Large intestine (tissue), 3 donors: ENCODE measurements around the gene ARHGAP11A. TPM values are rescaled to one million over a fixed set of nuclear protein-coding genes. Genes with fewer than 3 reads are reported as not detected.

Experiments
- DNase-seq, 2 donors: peaks; one replicate each; pipeline versions ENCODE4 v3.0.0 to v3.0.0-alpha.2; 2013
- H3K27ac ChIP-seq: one replicate; pipeline ENCODE4 v1.5.1; 2013; ENCODE audit warnings: low read length
- H3K27me3 ChIP-seq: 2 replicates; pipeline ENCODE4 v1.6.1; 2013; ENCODE audit warnings: low read length; ENCODE audit not compliant: control insufficient read depth, insufficient read depth
- H3K36me3 ChIP-seq: 2 replicates; pipeline ENCODE4 v1.6.1; 2013; ENCODE audit warnings: low read length; ENCODE audit not compliant: control insufficient read depth, insufficient read depth
- H3K4me1 ChIP-seq: one replicate; pipeline ENCODE4 v1.6.1; 2013; ENCODE audit warnings: low read length; ENCODE audit not compliant: control insufficient read depth, insufficient read depth
- H3K4me3 ChIP-seq: one replicate; pipeline ENCODE4 v1.5.1; 2013; ENCODE audit warnings: low read length
- H3K9me3 ChIP-seq: one replicate; pipeline ENCODE4 v1.6.1; 2013; ENCODE audit warnings: mild to moderate bottlenecking, low read depth, low read length, moderate library complexity; ENCODE audit not compliant: control insufficient read depth
- WGBS: methylation state at CpG from one replicate; pipeline ENCODE4 v1.1.5; 2013; ENCODE audit warnings: low lambda C conversion rate; ENCODE audit not compliant: insufficient coverage; 5-methylcytosine and 5-hydroxymethylcytosine counted together
- polyA plus RNA-seq: library from polyadenylated mRNA; unstranded; fragments of 120-200 nt; gene quantifications from one replicate; pipeline ENCODE4 v1.2.1, GENCODE V29; 2013

Gene ARHGAP11A
- polyA plus RNA-seq, 1 donor = 15.3 TPM

DNA sequence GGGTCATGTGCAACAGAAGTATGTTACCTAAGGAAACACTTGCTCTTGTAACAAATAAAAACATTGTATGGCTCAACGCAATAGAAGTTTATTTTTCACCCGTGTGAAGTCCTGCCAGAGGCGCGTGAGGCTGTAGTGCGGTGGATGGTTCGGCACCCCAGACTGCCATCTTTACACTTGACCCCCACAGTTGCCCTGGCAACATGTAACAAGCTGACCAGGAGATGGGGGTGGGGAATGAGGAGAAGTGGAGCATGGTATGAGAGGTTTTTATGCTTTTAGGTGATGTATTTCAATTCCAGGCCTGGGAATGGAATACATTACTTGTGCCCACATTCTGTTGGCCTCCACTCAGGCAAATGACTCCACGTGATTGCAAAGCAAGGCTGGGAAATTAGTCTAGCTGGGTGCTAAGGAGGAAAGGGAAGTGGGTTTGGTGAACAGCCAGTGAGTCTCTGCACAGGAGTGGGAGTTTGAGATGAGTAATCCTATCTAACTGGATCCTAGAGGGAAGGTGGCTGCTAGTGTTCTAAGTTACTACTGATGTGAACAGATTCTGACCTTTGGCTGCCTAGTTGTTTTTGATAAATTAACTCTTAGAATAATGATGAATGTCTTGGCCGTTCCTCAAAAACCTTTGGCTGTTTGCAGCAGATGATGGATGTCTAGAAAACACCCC, 68.7 kb downstream of the ARHGAP11A start:
- H3K4me3 ChIP-seq = no peak overlapping the region
- H3K9me3 ChIP-seq = no peaks in the 10 kb centered on the region
- no peaks in the 10 kb centered on the region for H3K27me3 ChIP-seq
- H3K27ac ChIP-seq = no peak overlapping the region
- H3K36me3 ChIP-seq = no peaks in the 10 kb centered on the region
- no CpG with 5 or more reads among the region's 8 CpGs for WGBS
- DNase-seq = peak in 1 of 2 donors; percentile 12
- H3K4me1 ChIP-seq = no peaks in the 10 kb centered on the region

DNA sequence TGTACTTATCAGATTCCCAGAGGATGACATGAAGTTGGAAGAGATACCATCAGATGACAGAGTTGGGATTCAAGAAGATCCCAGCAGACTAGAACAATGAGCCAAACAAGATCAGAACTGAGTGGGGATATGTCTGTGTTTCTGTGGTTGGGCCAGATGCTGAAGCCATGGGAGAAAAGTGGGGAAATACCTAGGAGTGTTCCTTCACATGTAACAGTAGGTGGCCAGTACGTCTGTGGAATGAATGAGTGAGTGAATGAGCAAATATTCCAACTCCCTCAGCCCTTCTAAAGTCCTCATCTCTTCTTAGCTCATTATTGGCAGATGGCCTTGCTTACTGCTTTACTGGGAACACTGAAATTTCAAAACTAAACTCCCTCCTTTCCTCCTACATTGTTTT, 70.3 kb downstream of the ARHGAP11A start:
- WGBS = no CpG with 5 or more reads among the region's 1 CpG
- H3K36me3 ChIP-seq = no peaks in the 10 kb centered on the region
- no peak overlapping the region for H3K27ac ChIP-seq
- H3K27me3 ChIP-seq = no peaks in the 10 kb centered on the region
- no peak overlapping the region for H3K4me3 ChIP-seq
- H3K9me3 ChIP-seq = no peaks in the 10 kb centered on the region
- H3K4me1 ChIP-seq = no peaks in the 10 kb centered on the region
- DNase-seq = no peak

DNA sequence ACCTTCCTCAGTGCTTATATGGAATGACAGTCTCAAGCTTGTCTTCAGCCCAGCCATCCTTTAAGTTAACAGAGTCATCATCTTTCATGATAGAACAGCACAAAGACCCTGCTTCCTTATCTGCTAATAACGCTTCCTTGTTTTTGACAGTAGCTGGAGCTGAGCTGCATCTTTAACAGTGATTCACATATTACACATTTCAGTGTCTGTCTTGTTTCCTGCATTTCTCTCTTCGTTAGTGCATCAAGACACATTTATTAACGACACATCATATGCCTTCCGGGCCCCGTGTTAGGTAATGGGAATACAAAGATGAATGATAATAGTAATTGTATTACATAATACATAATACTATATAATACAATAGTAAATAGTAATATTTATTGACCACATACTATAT, 72.3 kb downstream of the ARHGAP11A start:
- Histone ChIP-seq H3K27ac (no peak overlapping the region), H3K36me3 (no peaks in the 10 kb centered on the region), H3K4me3 (no peak overlapping the region), H3K9me3 (no peaks in the 10 kb centered on the region), H3K4me1 (no peaks in the 10 kb centered on the region), H3K27me3 (no peaks in the 10 kb centered on the region)
- DNase-seq = no peak
- WGBS = 94% methylated on average over 2 of the region's 5 CpGs

DNA sequence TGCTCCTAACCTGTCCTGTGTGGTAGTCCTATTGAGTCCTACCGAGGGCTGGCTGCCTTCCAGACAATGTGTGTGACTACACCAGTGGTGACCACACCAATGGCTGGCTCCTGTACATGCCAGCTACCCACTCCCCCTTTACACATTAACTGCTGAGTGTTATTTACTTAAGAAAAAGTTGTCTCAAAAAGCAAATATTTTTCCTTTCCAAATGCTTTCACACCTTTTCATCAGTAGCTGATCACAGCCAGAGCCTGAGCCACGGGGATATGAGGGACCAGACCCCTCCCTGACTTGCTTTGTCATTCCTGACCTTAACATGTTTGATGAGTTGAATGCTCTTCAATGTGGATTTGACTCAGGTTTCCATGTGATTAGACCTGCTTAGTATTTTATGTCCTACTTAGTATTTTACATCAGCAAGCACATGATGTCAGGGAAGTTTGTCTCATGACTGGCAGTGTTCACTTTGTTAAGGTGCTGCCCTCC, 72.9 kb downstream of the ARHGAP11A start:
- no peak overlapping the region for H3K27ac ChIP-seq
- no peaks in the 10 kb centered on the region for H3K36me3 ChIP-seq
- H3K4me1 ChIP-seq = no peaks in the 10 kb centered on the region
- no peaks in the 10 kb centered on the region for H3K9me3 ChIP-seq
- DNase-seq = no peak
- H3K27me3 ChIP-seq = no peaks in the 10 kb centered on the region
- H3K4me3 ChIP-seq = no peak overlapping the region
- WGBS = 29% methylated on average over 1 of the region's 2 CpGs

Other genes with a start within 250 kb of the ARHGAP11A start
- 1.6 TPM for gene GOLGA8K, start 212.2 kb upstream of the ARHGAP11A start, polyA plus RNA-seq
- gene GOLGA8O, start 159.9 kb upstream of the ARHGAP11A start, polyA plus RNA-seq = 0.13 TPM
- 20.7 TPM for gene GOLGA8N, start 22.0 kb upstream of the ARHGAP11A start, polyA plus RNA-seq
- 22.2 TPM for gene SCG5, start 26.2 kb downstream of the ARHGAP11A start, polyA plus RNA-seq
- gene GREM1, start 102.5 kb downstream of the ARHGAP11A start, polyA plus RNA-seq = 26.2 TPM